Stimulated activated naive CD8-positive, alpha-beta T cell treated with anti-CD3 and anti-CD28 coated beads, Interleukin-15, Interleukin-2, amounts not matched to agents 100 ng/mL and 50 ng/mL, for 24 hours (primary cell): ENCODE results near the gene BUB1.
A peak's percentile ranks its signal among the peaks of the same experiment; 100 is the strongest.

Experiments used
- H3K27ac Mint-ChIP-seq: one replicate; pipeline ENCODE4 v1.8.0; 2021; ENCODE audit warnings: mild to moderate bottlenecking, mixed read lengths
- H3K27me3 Mint-ChIP-seq: one replicate; pipeline ENCODE4 v1.8.0; 2021; ENCODE audit warnings: mixed read lengths
- H3K36me3 Mint-ChIP-seq: one replicate; pipeline ENCODE4 v1.8.0; 2021; ENCODE audit warnings: low read depth, mixed read lengths
- H3K4me1 Mint-ChIP-seq: one replicate; pipeline ENCODE4 v1.8.0; 2021; ENCODE audit warnings: low read depth, mixed read lengths
- H3K4me3 Mint-ChIP-seq: one replicate; pipeline ENCODE4 v1.8.0; 2021; ENCODE audit warnings: mild to moderate bottlenecking, mixed read lengths
- H3K9me3 Mint-ChIP-seq: one replicate; pipeline ENCODE4 v1.8.0; 2021; ENCODE audit warnings: mixed read lengths

The BUB1 gene

GRCh38 chr2:110678457-110679336 lies 834 bp upstream of the BUB1 start:
- peaks cover 8% of the 10 kb centered on the region for H3K27me3 Mint-ChIP-seq
- H3K27ac Mint-ChIP-seq, result peak overlapping the region; percentile 97
- H3K9me3 Mint-ChIP-seq, result no peaks in the 10 kb centered on the region
- peak overlapping the region; percentile 97 for H3K4me3 Mint-ChIP-seq
- H3K36me3 Mint-ChIP-seq, result peaks cover 16% of the 10 kb centered on the region
- H3K4me1 Mint-ChIP-seq, result peaks cover 39% of the 10 kb centered on the region

GRCh38 chr2:110677080-110677479 lies 783 bp downstream of the BUB1 start:
- Mint-ChIP-seq H3K4me1 (peaks cover 39% of the 10 kb centered on the region), H3K4me3 (peak overlapping the region; percentile 97), H3K36me3 (peaks cover 29% of the 10 kb centered on the region), H3K9me3 (no peaks in the 10 kb centered on the region), H3K27ac (no peak overlapping the region), H3K27me3 (peaks cover 8% of the 10 kb centered on the region)

- H3K4me1 Mint-ChIP-seq, result peaks cover 39% of the 10 kb centered on the region
These were observed 2.2 kb downstream of the BUB1 start for GRCh38 chr2:110675679-110676078.

GRCh38 chr2:110674620-110675555 lies 3.0 kb downstream of the BUB1 start:
- H3K4me1 Mint-ChIP-seq, result peaks cover 39% of the 10 kb centered on the region
- H3K27me3 Mint-ChIP-seq, result peaks cover 5% of the 10 kb centered on the region
- H3K4me3 Mint-ChIP-seq, result peak overlapping the region; percentile 58
- H3K36me3 Mint-ChIP-seq, result peaks cover 42% of the 10 kb centered on the region
- H3K27ac Mint-ChIP-seq, result peak overlapping the region; percentile 51
- no peaks in the 10 kb centered on the region for H3K9me3 Mint-ChIP-seq

More at GRCh38 chr2:110675679-110676078, 2.2 kb downstream of the BUB1 start:
- H3K4me3 Mint-ChIP-seq, result peak overlapping the region; percentile 72
- no peak overlapping the region for H3K27ac Mint-ChIP-seq
- peaks cover 8% of the 10 kb centered on the region for H3K27me3 Mint-ChIP-seq
- peaks cover 37% of the 10 kb centered on the region for H3K36me3 Mint-ChIP-seq
- no peaks in the 10 kb centered on the region for H3K9me3 Mint-ChIP-seq

- no peaks in the 10 kb centered on the region for H3K27me3 Mint-ChIP-seq
- H3K27ac Mint-ChIP-seq, result no peak overlapping the region
- H3K4me1 Mint-ChIP-seq, result peaks cover 28% of the 10 kb centered on the region
- H3K4me3 Mint-ChIP-seq, result no peak overlapping the region
- peaks cover 57% of the 10 kb centered on the region for H3K36me3 Mint-ChIP-seq
- no peaks in the 10 kb centered on the region for H3K9me3 Mint-ChIP-seq
These were observed 4.7 kb downstream of the BUB1 start for GRCh38 chr2:110673201-110673600.

GRCh38 chr2:110670826-110671225 lies 7.0 kb downstream of the BUB1 start:
- Mint-ChIP-seq H3K4me3 (no peak overlapping the region), H3K9me3 (no peaks in the 10 kb centered on the region), H3K27ac (no peak overlapping the region), H3K4me1 (peaks cover 12% of the 10 kb centered on the region), H3K27me3 (no peaks in the 10 kb centered on the region), H3K36me3 (peaks cover 73% of the 10 kb centered on the region)

- Mint-ChIP-seq H3K27me3 (no peaks in the 10 kb centered on the region), H3K4me1 (no peaks in the 10 kb centered on the region), H3K27ac (no peak overlapping the region), H3K9me3 (no peaks in the 10 kb centered on the region), H3K36me3 (peaks cover 80% of the 10 kb centered on the region), H3K4me3 (no peak overlapping the region)
These were observed 8.8 kb downstream of the BUB1 start for GRCh38 chr2:110669079-110669478.

- Mint-ChIP-seq H3K27ac (no peak overlapping the region), H3K4me1 (no peaks in the 10 kb centered on the region), H3K36me3 (peaks cover 77% of the 10 kb centered on the region), H3K27me3 (no peaks in the 10 kb centered on the region), H3K9me3 (no peaks in the 10 kb centered on the region), H3K4me3 (no peak overlapping the region)
These were observed 10.8 kb downstream of the BUB1 start for GRCh38 chr2:110667071-110667470.

- no peaks in the 10 kb centered on the region for H3K4me1 Mint-ChIP-seq
- no peaks in the 10 kb centered on the region for H3K27me3 Mint-ChIP-seq
- H3K4me3 Mint-ChIP-seq, result no peak overlapping the region
- H3K27ac Mint-ChIP-seq, result no peak overlapping the region
- no peaks in the 10 kb centered on the region for H3K9me3 Mint-ChIP-seq
- peaks cover 83% of the 10 kb centered on the region for H3K36me3 Mint-ChIP-seq
These were observed 13.7 kb downstream of the BUB1 start for GRCh38 chr2:110664135-110664534.

- no peak overlapping the region for H3K27ac Mint-ChIP-seq
- H3K4me1 Mint-ChIP-seq, result no peaks in the 10 kb centered on the region
- no peaks in the 10 kb centered on the region for H3K27me3 Mint-ChIP-seq
- peaks cover 84% of the 10 kb centered on the region for H3K36me3 Mint-ChIP-seq
- no peaks in the 10 kb centered on the region for H3K9me3 Mint-ChIP-seq
- no peak overlapping the region for H3K4me3 Mint-ChIP-seq
These were observed 15.3 kb downstream of the BUB1 start for GRCh38 chr2:110662560-110662959.

GRCh38 chr2:110660558-110660957 lies 17.3 kb downstream of the BUB1 start:
- H3K27me3 Mint-ChIP-seq, result no peaks in the 10 kb centered on the region
- H3K27ac Mint-ChIP-seq, result no peak overlapping the region
- no peaks in the 10 kb centered on the region for H3K4me1 Mint-ChIP-seq
- no peaks in the 10 kb centered on the region for H3K9me3 Mint-ChIP-seq
- peaks cover 86% of the 10 kb centered on the region for H3K36me3 Mint-ChIP-seq
- H3K4me3 Mint-ChIP-seq, result no peak overlapping the region

GRCh38 chr2:110659248-110659647 lies 18.6 kb downstream of the BUB1 start:
- Mint-ChIP-seq H3K36me3 (peaks cover 86% of the 10 kb centered on the region), H3K9me3 (no peaks in the 10 kb centered on the region), H3K27me3 (no peaks in the 10 kb centered on the region), H3K4me3 (no peak overlapping the region), H3K27ac (no peak overlapping the region), H3K4me1 (no peaks in the 10 kb centered on the region)

- no peaks in the 10 kb centered on the region for H3K27me3 Mint-ChIP-seq
- peaks cover 90% of the 10 kb centered on the region for H3K36me3 Mint-ChIP-seq
- no peak overlapping the region for H3K27ac Mint-ChIP-seq
These were observed 20.0 kb downstream of the BUB1 start for GRCh38 chr2:110657724-110658305.

GRCh38 chr2:110655701-110656100 lies 22.2 kb downstream of the BUB1 start:
- Mint-ChIP-seq H3K4me1 (no peaks in the 10 kb centered on the region), H3K4me3 (no peak overlapping the region), H3K27me3 (no peaks in the 10 kb centered on the region), H3K27ac (no peak overlapping the region), H3K36me3 (peaks cover 85% of the 10 kb centered on the region), H3K9me3 (no peaks in the 10 kb centered on the region)

More at GRCh38 chr2:110657724-110658305, 20.0 kb downstream of the BUB1 start:
- Mint-ChIP-seq H3K4me1 (no peaks in the 10 kb centered on the region), H3K9me3 (no peaks in the 10 kb centered on the region), H3K4me3 (no peak overlapping the region)

GRCh38 chr2:110653861-110654260 lies 24.0 kb downstream of the BUB1 start:
- Mint-ChIP-seq H3K36me3 (peaks cover 88% of the 10 kb centered on the region), H3K9me3 (no peaks in the 10 kb centered on the region), H3K27me3 (no peaks in the 10 kb centered on the region), H3K27ac (no peak overlapping the region), H3K4me3 (no peak overlapping the region), H3K4me1 (no peaks in the 10 kb centered on the region)
